Measurements from ENCODE around the gene TM4SF1.

Gene TM4SF1

DNA sequence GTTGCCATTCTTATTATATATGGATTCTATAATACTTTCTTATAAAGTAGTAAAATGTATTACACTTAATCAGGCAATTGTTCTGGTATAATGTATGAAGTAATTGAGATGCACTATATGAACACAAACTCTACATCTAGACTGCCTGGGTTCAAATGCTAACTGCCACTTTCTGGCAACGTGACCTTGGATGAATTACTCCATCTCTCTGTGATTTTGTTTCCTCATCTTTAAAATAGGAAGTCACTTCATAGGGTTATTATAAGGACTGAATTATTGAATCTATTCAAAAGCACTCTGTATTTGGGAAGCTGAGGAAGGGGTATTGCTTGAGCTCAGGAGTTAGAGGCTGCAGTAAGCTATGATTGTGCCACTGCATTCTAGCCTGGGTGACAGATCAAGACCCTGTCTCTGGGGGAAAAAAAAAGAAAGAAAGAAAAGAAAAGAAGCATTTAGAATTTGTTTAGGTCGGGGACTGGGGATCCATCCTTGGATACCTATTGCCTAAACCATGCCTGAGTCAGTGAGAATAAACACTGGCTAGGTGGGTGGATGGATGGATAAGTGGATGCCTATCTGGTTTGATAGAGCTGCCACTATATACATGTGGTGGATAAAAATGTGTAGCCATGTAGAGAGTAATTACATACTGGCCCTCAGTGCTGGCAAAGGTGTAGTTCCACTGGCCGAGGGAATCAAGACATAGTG is 2.5 kb downstream of the TM4SF1 start:
- Mint-ChIP-seq H3K36me3 (ENCODE audit: low read depth) (no peaks in the 10 kb centered on the region), H3K27me3 (peaks cover 3% of the 10 kb centered on the region), H3K4me1 (ENCODE audit: low read depth) (peaks cover 42% of the 10 kb centered on the region), H3K4me3 (no peak overlapping the region), H3K27ac (no peak overlapping the region), H3K9me3 (no peaks in the 10 kb centered on the region)
- intact Hi-C loops (cut with micrococcal nuclease), result no loop called here

DNA sequence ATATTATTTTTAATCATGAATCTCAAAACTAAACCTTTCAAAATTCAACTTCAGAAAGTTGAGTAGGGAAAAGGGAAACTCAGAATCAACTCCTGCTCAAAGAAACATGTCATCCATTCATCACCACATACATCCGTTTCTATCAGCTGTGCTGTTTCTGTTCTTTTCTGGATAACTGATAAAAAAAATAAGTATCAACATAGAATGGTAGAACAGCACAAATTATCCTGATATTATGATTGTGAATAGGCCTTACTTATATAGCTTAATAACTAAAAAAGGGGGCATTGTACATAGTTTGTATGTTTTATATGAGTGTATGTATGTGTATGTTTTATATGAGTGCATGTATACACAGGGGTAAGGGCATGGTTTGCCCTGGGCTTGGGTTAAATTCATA is 3.1 kb downstream of the TM4SF1 start:
- intact Hi-C loops (cut with micrococcal nuclease), result no loop called here
- Mint-ChIP-seq H3K4me1 (ENCODE audit: low read depth) (peaks cover 42% of the 10 kb centered on the region), H3K9me3 (no peaks in the 10 kb centered on the region)

DNA sequence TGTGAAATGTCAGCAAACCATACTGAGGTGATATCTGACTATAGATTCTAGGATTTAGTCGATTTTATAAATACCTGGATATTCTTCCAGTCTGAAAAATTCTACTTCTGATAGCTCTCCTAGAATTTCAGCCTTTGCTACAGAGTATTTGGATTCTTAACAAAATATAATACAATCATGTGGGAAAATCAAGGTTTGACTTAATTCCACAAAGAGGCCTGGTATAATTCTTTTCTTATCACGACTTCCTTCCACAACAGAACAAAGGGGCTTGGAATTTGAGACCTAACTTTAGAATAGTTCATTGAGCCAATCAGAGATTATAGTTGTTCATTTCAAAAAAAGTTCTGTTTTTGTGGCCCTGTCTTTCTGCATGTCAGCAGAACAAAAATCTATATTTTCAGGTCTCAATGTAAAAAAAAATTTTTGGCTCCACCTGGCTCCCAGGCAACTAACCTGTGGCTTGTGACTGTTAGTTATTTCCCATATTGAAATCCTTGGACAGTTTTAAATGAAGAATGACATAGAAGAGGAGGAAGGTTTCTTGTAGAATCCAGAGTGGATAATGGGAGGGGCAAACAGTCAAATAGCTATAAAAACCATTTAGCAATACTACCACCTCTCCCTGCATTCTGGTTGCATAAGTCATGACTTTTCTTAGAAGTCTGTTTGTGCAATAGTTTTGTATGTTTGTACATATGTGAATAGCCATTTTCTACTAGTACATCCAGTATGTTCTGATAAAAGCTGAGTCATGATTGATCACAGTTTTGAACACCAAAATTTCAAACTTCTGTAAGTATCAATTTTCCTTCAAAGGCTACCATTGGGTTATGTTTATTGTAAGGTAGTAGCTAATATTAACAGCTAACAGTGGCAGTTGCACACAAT is 4.0 kb downstream of the TM4SF1 start:
- H3K9me3 Mint-ChIP-seq, result no peaks in the 10 kb centered on the region
- intact Hi-C loops (cut with micrococcal nuclease), result no loop called here
- H3K4me1 Mint-ChIP-seq (ENCODE audit: low read depth), result peaks cover 40% of the 10 kb centered on the region
- H3K36me3 Mint-ChIP-seq (ENCODE audit: low read depth), result no peaks in the 10 kb centered on the region
- no peak overlapping the region for H3K27ac Mint-ChIP-seq
- peaks cover 3% of the 10 kb centered on the region for H3K27me3 Mint-ChIP-seq
- H3K4me3 Mint-ChIP-seq, result no peak overlapping the region

More for the DNA sequence above, 3.1 kb downstream of the TM4SF1 start:
- Mint-ChIP-seq H3K4me3 (no peak overlapping the region), H3K27me3 (peaks cover 3% of the 10 kb centered on the region), H3K36me3 (ENCODE audit: low read depth) (no peaks in the 10 kb centered on the region), H3K27ac (no peak overlapping the region)

DNA sequence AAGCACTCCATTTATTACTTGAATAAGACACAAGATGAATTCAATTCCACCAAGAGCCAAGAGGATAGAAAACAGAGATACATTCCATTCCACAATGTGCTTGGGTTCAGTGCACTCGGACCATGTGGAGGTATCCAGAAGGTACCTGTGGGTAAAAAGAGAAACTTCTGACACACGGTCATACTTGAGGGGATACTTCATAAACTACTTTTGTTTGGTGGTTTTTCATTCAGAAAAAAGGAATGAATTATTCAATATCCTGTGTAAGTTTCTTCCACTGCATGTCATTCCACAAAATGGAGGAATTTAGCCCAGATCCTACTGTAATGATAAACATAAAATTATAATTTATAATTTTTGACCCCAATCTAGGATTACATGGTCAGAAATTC is 5.7 kb downstream of the TM4SF1 start:
- intact Hi-C loops (cut with micrococcal nuclease), result no loop called here
- Mint-ChIP-seq H3K27me3 (no peaks in the 10 kb centered on the region), H3K36me3 (ENCODE audit: low read depth) (no peaks in the 10 kb centered on the region), H3K9me3 (no peaks in the 10 kb centered on the region), H3K4me1 (ENCODE audit: low read depth) (peaks cover 35% of the 10 kb centered on the region), H3K4me3 (no peak overlapping the region), H3K27ac (no peak overlapping the region)

DNA sequence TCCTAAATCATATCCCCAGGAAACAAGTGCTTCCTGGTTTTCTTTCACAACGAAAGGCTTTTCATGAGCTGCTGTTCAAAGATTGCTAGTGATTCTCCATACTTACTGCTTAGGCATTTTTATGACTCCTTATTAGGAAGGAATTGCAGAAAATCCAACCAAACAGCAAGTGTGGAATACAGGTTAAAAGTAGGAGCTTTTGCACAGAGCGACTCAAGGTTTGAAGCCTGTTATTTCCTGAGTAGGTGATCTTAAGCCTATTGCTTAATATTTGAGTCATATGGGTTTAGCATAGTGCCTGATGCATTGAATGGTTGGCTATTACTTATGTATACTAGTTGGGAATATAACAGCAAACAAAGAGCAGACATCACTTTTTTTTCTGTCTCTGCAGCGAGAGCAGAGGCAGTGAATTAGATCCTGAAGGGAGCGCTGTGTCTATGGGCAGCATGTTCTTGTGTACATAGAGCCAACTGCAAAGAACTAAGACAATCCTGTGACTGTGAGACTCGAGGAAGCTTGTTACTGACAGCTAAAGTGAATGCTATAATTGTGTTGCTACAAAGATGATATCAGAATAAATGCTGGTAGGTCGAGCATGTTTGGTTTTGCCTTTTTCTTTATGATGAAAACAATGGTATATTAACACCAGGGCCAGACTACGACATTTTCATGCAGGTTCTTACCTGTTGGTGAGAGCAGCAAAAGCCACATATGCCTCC is 6.3 kb downstream of the TM4SF1 start:
- Mint-ChIP-seq H3K4me1 (ENCODE audit: low read depth) (peaks cover 35% of the 10 kb centered on the region), H3K36me3 (ENCODE audit: low read depth) (no peaks in the 10 kb centered on the region), H3K27ac (no peak overlapping the region), H3K4me3 (no peak overlapping the region), H3K9me3 (no peaks in the 10 kb centered on the region), H3K27me3 (no peaks in the 10 kb centered on the region)
- intact Hi-C loops (cut with micrococcal nuclease), result no loop called here

DNA sequence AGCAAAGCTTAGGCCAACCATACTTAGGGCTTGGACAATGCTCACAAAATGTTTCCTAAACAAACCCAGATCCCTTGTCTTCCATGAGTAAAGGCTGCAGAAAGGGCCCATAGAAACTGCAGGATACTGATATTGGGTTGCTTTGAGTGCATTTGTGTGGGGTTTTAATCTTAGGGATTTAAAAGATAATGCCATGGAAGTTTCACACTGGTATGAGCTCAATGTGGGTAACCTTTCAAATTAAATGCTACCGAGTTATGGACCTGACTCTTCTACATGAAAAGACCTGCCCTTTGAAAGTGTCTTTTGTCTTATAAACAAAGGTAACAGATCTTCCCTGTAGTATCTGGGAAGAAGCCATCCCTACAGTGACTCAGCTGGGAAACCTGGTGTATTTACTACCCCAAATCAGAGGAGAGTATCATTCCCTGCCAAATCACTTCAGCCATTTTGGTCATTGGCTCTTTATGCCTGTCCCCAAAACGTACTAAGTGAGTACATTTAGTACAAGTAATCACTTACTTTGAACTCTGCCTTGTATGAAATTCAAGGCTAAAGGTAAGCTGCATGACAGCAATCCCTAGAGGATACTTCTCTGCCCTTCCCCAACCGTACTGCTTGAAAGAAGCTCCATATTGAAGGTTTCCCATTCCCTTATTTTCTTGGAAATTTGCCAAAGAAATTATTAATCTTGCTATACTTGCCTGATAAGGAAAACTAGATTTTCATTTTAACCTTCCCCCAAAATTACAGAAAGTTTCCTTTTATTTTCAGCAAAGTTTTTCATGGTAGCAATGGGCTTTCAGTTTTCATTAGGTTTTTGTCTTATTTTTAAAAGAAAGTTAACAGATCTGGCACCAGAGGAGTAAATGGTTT is 7.2 kb downstream of the TM4SF1 start:
- no peaks in the 10 kb centered on the region for H3K36me3 Mint-ChIP-seq (ENCODE audit: low read depth)
- H3K27me3 Mint-ChIP-seq, result no peaks in the 10 kb centered on the region
- no peak overlapping the region for H3K27ac Mint-ChIP-seq
- H3K9me3 Mint-ChIP-seq, result no peaks in the 10 kb centered on the region
- peaks cover 30% of the 10 kb centered on the region for H3K4me1 Mint-ChIP-seq (ENCODE audit: low read depth)
- intact Hi-C loops (cut with micrococcal nuclease), result no loop called here
- H3K4me3 Mint-ChIP-seq, result no peak overlapping the region

DNA sequence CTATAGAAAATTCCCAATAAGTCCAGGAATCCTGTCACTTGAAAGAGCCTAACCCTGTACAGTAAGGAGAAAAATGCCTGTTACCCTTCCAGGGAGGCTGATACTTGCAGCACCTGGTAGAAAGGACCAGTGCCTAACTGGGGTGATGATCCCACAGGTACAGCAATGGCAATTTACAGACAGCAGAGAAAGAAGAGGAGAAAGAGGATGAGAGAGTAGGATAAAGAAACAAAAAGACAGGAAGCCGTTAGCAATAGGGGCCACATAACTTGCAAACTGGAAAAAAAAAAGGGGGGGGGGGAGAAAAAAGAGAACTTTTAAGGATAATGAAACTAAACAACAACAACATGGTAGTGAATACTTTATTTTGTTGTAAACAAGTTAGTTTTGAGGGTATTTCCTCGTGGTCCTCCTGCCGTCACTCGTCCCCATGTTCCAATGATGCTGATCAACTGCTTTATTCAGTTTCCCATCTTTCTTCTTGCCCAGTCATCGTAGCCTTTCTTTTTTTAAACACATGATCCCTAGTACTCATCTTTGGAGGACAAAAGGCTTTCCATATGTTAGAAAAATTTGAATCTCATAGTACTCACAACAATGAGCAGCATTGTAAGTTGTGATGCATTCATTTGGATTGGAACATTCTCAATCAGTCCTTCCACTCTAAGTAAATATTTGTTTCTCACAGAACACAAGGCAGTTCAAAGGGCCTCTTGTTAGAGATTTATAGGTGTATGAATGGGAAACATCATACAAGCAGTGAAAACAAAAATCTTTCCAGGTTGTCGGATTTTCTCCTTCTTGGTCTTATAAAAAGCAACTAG is 8.6 kb downstream of the TM4SF1 start:
- Mint-ChIP-seq H3K4me1 (ENCODE audit: low read depth) (peaks cover 25% of the 10 kb centered on the region), H3K27ac (no peak overlapping the region), H3K9me3 (no peaks in the 10 kb centered on the region), H3K36me3 (ENCODE audit: low read depth) (no peaks in the 10 kb centered on the region), H3K4me3 (no peak overlapping the region), H3K27me3 (no peaks in the 10 kb centered on the region)
- intact Hi-C loops (cut with micrococcal nuclease), result no loop called here

- Mint-ChIP-seq H3K27ac (no peak overlapping the region), H3K36me3 (ENCODE audit: low read depth) (no peaks in the 10 kb centered on the region), H3K27me3 (no peaks in the 10 kb centered on the region), H3K4me1 (ENCODE audit: low read depth) (peaks cover 25% of the 10 kb centered on the region), H3K4me3 (no peak overlapping the region), H3K9me3 (no peaks in the 10 kb centered on the region)
- intact Hi-C loops (cut with micrococcal nuclease), result no loop called here
Observed at GRCh38 chr3:149368201-149368673, 9.2 kb downstream of the TM4SF1 start.

GRCh38 chr3:149366941-149367840 is 10.3 kb downstream of the TM4SF1 start:
- intact Hi-C loops (cut with micrococcal nuclease), result no loop called here
- no peak overlapping the region for H3K27ac Mint-ChIP-seq
- no peak overlapping the region for H3K4me3 Mint-ChIP-seq
- peaks cover 20% of the 10 kb centered on the region for H3K4me1 Mint-ChIP-seq (ENCODE audit: low read depth)
- no peaks in the 10 kb centered on the region for H3K36me3 Mint-ChIP-seq (ENCODE audit: low read depth)
- H3K27me3 Mint-ChIP-seq, result no peaks in the 10 kb centered on the region
- no peaks in the 10 kb centered on the region for H3K9me3 Mint-ChIP-seq

- Mint-ChIP-seq H3K4me1 (ENCODE audit: low read depth) (peaks cover 15% of the 10 kb centered on the region), H3K27me3 (no peaks in the 10 kb centered on the region), H3K36me3 (ENCODE audit: low read depth) (no peaks in the 10 kb centered on the region), H3K4me3 (no peak overlapping the region), H3K27ac (no peak overlapping the region), H3K9me3 (no peaks in the 10 kb centered on the region)
- intact Hi-C loops (cut with micrococcal nuclease), result no loop called here
Observed at GRCh38 chr3:149366031-149366430, 11.4 kb downstream of the TM4SF1 start.

GRCh38 chr3:149364624-149365023 is 12.8 kb downstream of the TM4SF1 start:
- intact Hi-C loops (cut with micrococcal nuclease), result no loop called here
- Mint-ChIP-seq H3K4me3 (no peak overlapping the region), H3K27ac (no peak overlapping the region), H3K9me3 (no peaks in the 10 kb centered on the region), H3K27me3 (no peaks in the 10 kb centered on the region), H3K4me1 (ENCODE audit: low read depth) (peaks cover 12% of the 10 kb centered on the region), H3K36me3 (ENCODE audit: low read depth) (no peaks in the 10 kb centered on the region)

GRCh38 chr3:149363053-149363452 is 14.4 kb downstream of the TM4SF1 start:
- H3K36me3 Mint-ChIP-seq (ENCODE audit: low read depth), result no peaks in the 10 kb centered on the region
- H3K4me3 Mint-ChIP-seq, result no peak overlapping the region
- no peaks in the 10 kb centered on the region for H3K9me3 Mint-ChIP-seq
- H3K27ac Mint-ChIP-seq, result no peak overlapping the region
- H3K27me3 Mint-ChIP-seq, result no peaks in the 10 kb centered on the region
- H3K4me1 Mint-ChIP-seq (ENCODE audit: low read depth), result peaks cover 7% of the 10 kb centered on the region
- intact Hi-C loops (cut with micrococcal nuclease), result no loop called here
